Measurements from ENCODE around the gene TDRD9. TPM values are rescaled to one million over a fixed set of nuclear protein-coding genes. Genes with fewer than 3 reads are reported as not detected.

Gene TDRD9
- total RNA-seq, 5 donors from 2014 or later (not counting 1 experiment from before 2014, with no cell fraction given), result 0.43 to 1.3 (median 0.56) TPM

- H3K27ac ChIP-seq (ENCODE audit: low read length), result no peak overlapping the region
- H3K4me3 ChIP-seq (ENCODE audit: control insufficient read depth in 1 of 2, extremely low read depth in 1 of 2, low read length in 1 of 2), result no peak overlapping the region
- ATAC-seq (replicated peaks in 1 of 4), result no peak
- ChIA-PET CTCF (no interaction called here), POLR2A (no interaction called here)
- 88% methylated on average over 1 of the region's 2 CpGs for WGBS (ENCODE audit: insufficient coverage)
- H3K36me3 Mint-ChIP-seq, result no peaks in the 10 kb centered on the region
- H3K4me1 Mint-ChIP-seq, result no peaks in the 10 kb centered on the region
- H3K4me3 Mint-ChIP-seq, result no peak overlapping the region
- peaks cover 22 to 33% of the 10 kb centered on the region in 2 donors for H3K27me3 Mint-ChIP-seq
- no peaks in the 10 kb centered on the region for H3K9me3 ChIP-seq
- peaks cover 0 to 12% of the 10 kb centered on the region in 2 experiments for H3K27me3 ChIP-seq (replicated peaks in 1 of 2; ENCODE audit: control insufficient read depth in 2 of 2, extremely low read depth in 1 of 2, insufficient read depth in 2 of 2, low read length in 1 of 2)
- H3K36me3 ChIP-seq (ENCODE audit: control insufficient read depth in 2 of 2, extremely low read depth in 1 of 2, insufficient read depth in 1 of 2, low read length in 1 of 2), result no peaks in the 10 kb centered on the region
- no peaks in the 10 kb centered on the region for H3K9me3 Mint-ChIP-seq
- no peak for DNase-seq
- H3K4me1 ChIP-seq (ENCODE audit: control insufficient read depth in 1 of 2, extremely low read depth in 1 of 2, insufficient read depth in 2 of 2, low read length in 2 of 2), result no peaks in the 10 kb centered on the region
- H3K27ac Mint-ChIP-seq, result no peak overlapping the region
These were observed 95.2 kb downstream of the TDRD9 start for GRCh38 chr14:104023325-104024055.

- Mint-ChIP-seq H3K27ac (no peak overlapping the region), H3K4me3 (no peak overlapping the region), H3K4me1 (no peaks in the 10 kb centered on the region), H3K27me3 (peaks cover 24 to 30% of the 10 kb centered on the region in 2 donors), H3K9me3 (no peaks in the 10 kb centered on the region), H3K36me3 (no peaks in the 10 kb centered on the region)
- ATAC-seq (replicated peaks in 1 of 4) (no peak), DNase-seq (no peak)
- ChIA-PET POLR2A (interaction anchor here in 1 of 2 donors (0.5 kb wide), 1 partner anchor 454 kb away, joined by 3 read pairs; no protein-coding TSS in a partner anchor), CTCF (no interaction called here)
- no peaks in the 10 kb centered on the region for H3K9me3 ChIP-seq
- no peaks in the 10 kb centered on the region for H3K4me1 ChIP-seq (ENCODE audit: control insufficient read depth in 1 of 2, extremely low read depth in 1 of 2, insufficient read depth in 2 of 2, low read length in 2 of 2)
- no peak overlapping the region for H3K4me3 ChIP-seq (ENCODE audit: control insufficient read depth in 1 of 2, extremely low read depth in 1 of 2, low read length in 1 of 2)
- no peaks in the 10 kb centered on the region for H3K36me3 ChIP-seq (ENCODE audit: control insufficient read depth in 2 of 2, extremely low read depth in 1 of 2, insufficient read depth in 1 of 2, low read length in 1 of 2)
- WGBS (ENCODE audit: insufficient coverage), result no CpG with 5 or more reads among the region's 3 CpGs
- H3K27ac ChIP-seq (ENCODE audit: low read length), result no peak overlapping the region
- peaks cover 0 to 6% of the 10 kb centered on the region in 2 experiments for H3K27me3 ChIP-seq (replicated peaks in 1 of 2; ENCODE audit: control insufficient read depth in 2 of 2, extremely low read depth in 1 of 2, insufficient read depth in 2 of 2, low read length in 1 of 2)
These were observed 97.3 kb downstream of the TDRD9 start for GRCh38 chr14:104025534-104025933.

- CTCF ChIA-PET, result no interaction called here
- H3K36me3 Mint-ChIP-seq, result no peaks in the 10 kb centered on the region
These were observed 97.8 kb downstream of the TDRD9 start for GRCh38 chr14:104026024-104026423.

GRCh38 chr14:104030958-104031357 lies 102.7 kb downstream of the TDRD9 start:
- Mint-ChIP-seq H3K27ac (no peak overlapping the region), H3K4me1 (no peaks in the 10 kb centered on the region), H3K9me3 (no peaks in the 10 kb centered on the region), H3K4me3 (no peak overlapping the region), H3K27me3 (peaks cover 37 to 43% of the 10 kb centered on the region in 2 donors), H3K36me3 (no peaks in the 10 kb centered on the region)
- DNase-seq, result no peak
- no CpG with 5 or more reads among the region's 3 CpGs for WGBS (ENCODE audit: insufficient coverage)
- Histone ChIP-seq H3K36me3 (ENCODE audit: control insufficient read depth in 2 of 2, extremely low read depth in 1 of 2, insufficient read depth in 1 of 2, low read length in 1 of 2) (no peaks in the 10 kb centered on the region), H3K9me3 (no peaks in the 10 kb centered on the region), H3K4me3 (ENCODE audit: control insufficient read depth in 1 of 2, extremely low read depth in 1 of 2, low read length in 1 of 2) (no peak overlapping the region), H3K4me1 (ENCODE audit: control insufficient read depth in 1 of 2, extremely low read depth in 1 of 2, insufficient read depth in 2 of 2, low read length in 2 of 2) (no peaks in the 10 kb centered on the region), H3K27me3 (replicated peaks in 1 of 2; ENCODE audit: control insufficient read depth in 2 of 2, extremely low read depth in 1 of 2, insufficient read depth in 2 of 2, low read length in 1 of 2) (peaks cover 0 to 16% of the 10 kb centered on the region in 2 experiments), H3K27ac (ENCODE audit: low read length) (no peak overlapping the region)
- ATAC-seq (replicated peaks in 1 of 4), result no peak
- CTCF ChIA-PET, result interaction anchor here in 1 of 2 donors (0.7 kb wide), 1 partner anchor 15 kb away, joined by 6 read pairs; no protein-coding TSS in a partner anchor
- POLR2A ChIA-PET, result no interaction called here

More at GRCh38 chr14:104026024-104026423, 97.8 kb downstream of the TDRD9 start:
- Mint-ChIP-seq H3K4me1 (no peaks in the 10 kb centered on the region), H3K4me3 (no peak overlapping the region), H3K27ac (no peak overlapping the region), H3K27me3 (peaks cover 24 to 26% of the 10 kb centered on the region in 2 donors), H3K9me3 (no peaks in the 10 kb centered on the region)
- no peak for ATAC-seq (replicated peaks in 1 of 4)
- Histone ChIP-seq H3K27me3 (replicated peaks in 1 of 2; ENCODE audit: control insufficient read depth in 2 of 2, extremely low read depth in 1 of 2, insufficient read depth in 2 of 2, low read length in 1 of 2) (peaks cover 0 to 6% of the 10 kb centered on the region in 2 experiments), H3K4me1 (ENCODE audit: control insufficient read depth in 1 of 2, extremely low read depth in 1 of 2, insufficient read depth in 2 of 2, low read length in 2 of 2) (no peaks in the 10 kb centered on the region), H3K4me3 (ENCODE audit: control insufficient read depth in 1 of 2, extremely low read depth in 1 of 2, low read length in 1 of 2) (no peak overlapping the region), H3K27ac (ENCODE audit: low read length) (no peak overlapping the region), H3K9me3 (no peaks in the 10 kb centered on the region), H3K36me3 (ENCODE audit: control insufficient read depth in 2 of 2, extremely low read depth in 1 of 2, insufficient read depth in 1 of 2, low read length in 1 of 2) (no peaks in the 10 kb centered on the region)
- DNase-seq, result no peak
- POLR2A ChIA-PET, result no interaction called here
- 100% methylated on average over 1 of the region's 1 CpG for WGBS (ENCODE audit: insufficient coverage)

GRCh38 chr14:104031384-104031783 lies 103.1 kb downstream of the TDRD9 start:
- Histone ChIP-seq H3K27me3 (replicated peaks in 1 of 2; ENCODE audit: control insufficient read depth in 2 of 2, extremely low read depth in 1 of 2, insufficient read depth in 2 of 2, low read length in 1 of 2) (peaks cover 0 to 18% of the 10 kb centered on the region in 2 experiments), H3K27ac (ENCODE audit: low read length) (no peak overlapping the region), H3K36me3 (ENCODE audit: control insufficient read depth in 2 of 2, extremely low read depth in 1 of 2, insufficient read depth in 1 of 2, low read length in 1 of 2) (no peaks in the 10 kb centered on the region), H3K4me1 (ENCODE audit: control insufficient read depth in 1 of 2, extremely low read depth in 1 of 2, insufficient read depth in 2 of 2, low read length in 2 of 2) (no peaks in the 10 kb centered on the region), H3K9me3 (no peaks in the 10 kb centered on the region), H3K4me3 (ENCODE audit: control insufficient read depth in 1 of 2, extremely low read depth in 1 of 2, low read length in 1 of 2) (no peak overlapping the region)
- Mint-ChIP-seq H3K27ac (no peak overlapping the region), H3K9me3 (no peaks in the 10 kb centered on the region), H3K27me3 (peaks cover 39 to 43% of the 10 kb centered on the region in 2 donors), H3K4me1 (no peaks in the 10 kb centered on the region), H3K36me3 (no peaks in the 10 kb centered on the region), H3K4me3 (no peak overlapping the region)
- ChIA-PET CTCF (interaction anchor here in 1 of 2 donors (0.7 kb wide), 1 partner anchor 14 kb away, joined by 6 read pairs; no protein-coding TSS in a partner anchor), POLR2A (no interaction called here)
- ATAC-seq (replicated peaks in 1 of 4), result no peak
- DNase-seq, result no peak
- WGBS (ENCODE audit: insufficient coverage), result 74% methylated on average over 5 of the region's 5 CpGs

- ChIA-PET POLR2A (no interaction called here), CTCF (no interaction called here)
- ATAC-seq (replicated peaks in 1 of 4) (no peak), DNase-seq (no peak)
- Mint-ChIP-seq H3K4me1 (no peaks in the 10 kb centered on the region), H3K4me3 (no peak overlapping the region), H3K36me3 (no peaks in the 10 kb centered on the region), H3K9me3 (no peaks in the 10 kb centered on the region), H3K27ac (no peak overlapping the region), H3K27me3 (peaks cover 36 to 39% of the 10 kb centered on the region in 2 donors)
- no peak overlapping the region for H3K4me3 ChIP-seq (ENCODE audit: control insufficient read depth in 1 of 2, extremely low read depth in 1 of 2, low read length in 1 of 2)
- H3K27me3 ChIP-seq (replicated peaks in 1 of 2; ENCODE audit: control insufficient read depth in 2 of 2, extremely low read depth in 1 of 2, insufficient read depth in 2 of 2, low read length in 1 of 2), result peaks cover 0 to 32% of the 10 kb centered on the region in 2 experiments
- no peaks in the 10 kb centered on the region for H3K36me3 ChIP-seq (ENCODE audit: control insufficient read depth in 2 of 2, extremely low read depth in 1 of 2, insufficient read depth in 1 of 2, low read length in 1 of 2)
- WGBS (ENCODE audit: insufficient coverage), result 79% methylated on average over 8 of the region's 12 CpGs
- no peaks in the 10 kb centered on the region for H3K4me1 ChIP-seq (ENCODE audit: control insufficient read depth in 1 of 2, extremely low read depth in 1 of 2, insufficient read depth in 2 of 2, low read length in 2 of 2)
- H3K27ac ChIP-seq (ENCODE audit: low read length), result no peak overlapping the region
- no peaks in the 10 kb centered on the region for H3K9me3 ChIP-seq
These were observed 106.9 kb downstream of the TDRD9 start for GRCh38 chr14:104034976-104035699.

Measured in T-cell (primary cell).